Measurements from ENCODE around the gene SDR42E1. TPM values are rescaled to one million over a fixed set of nuclear protein-coding genes. Genes with fewer than 3 reads are reported as not detected.

The SDR42E1 gene
- total RNA-seq, 1 experiment from 2014 or later: 17.4 TPM

DNA sequence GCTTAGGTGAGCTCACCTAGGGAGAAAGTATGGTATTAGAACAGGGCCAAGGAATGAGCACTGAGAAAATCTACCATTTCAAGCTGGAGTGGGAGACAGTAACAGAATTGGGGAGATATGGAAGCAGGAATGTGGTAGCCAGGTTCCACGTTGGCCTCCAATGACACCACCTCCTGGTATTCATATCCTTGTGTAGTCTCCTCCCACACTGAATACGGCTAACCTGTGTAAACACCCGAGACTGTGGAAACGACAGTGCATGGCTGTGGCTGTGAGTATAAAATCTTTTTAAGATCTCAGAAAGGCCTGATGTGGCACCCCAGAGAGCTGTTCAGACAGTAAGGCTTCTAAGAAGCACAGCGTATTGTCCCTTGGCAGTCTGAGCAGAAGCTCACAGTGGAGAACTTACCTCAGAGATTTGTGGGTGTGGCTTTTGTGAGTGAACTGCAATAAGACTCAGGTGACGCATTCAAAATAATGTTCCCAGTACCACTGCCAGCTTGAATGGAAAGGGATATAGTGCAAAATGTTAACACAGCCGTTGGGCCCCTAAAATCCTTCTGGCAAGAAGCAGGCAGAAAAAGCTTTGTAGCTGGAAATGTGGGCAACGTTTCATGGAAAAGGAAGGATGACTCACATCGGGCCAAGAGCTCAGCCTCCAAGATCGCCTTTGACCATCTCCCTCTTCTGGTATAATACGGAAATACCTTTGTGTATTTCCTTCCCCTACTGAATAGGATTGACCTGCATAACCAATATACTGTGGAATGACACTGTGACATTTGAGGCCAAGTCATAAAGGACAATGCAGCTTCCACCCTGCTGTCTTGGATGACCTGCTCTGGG is 14.4 kb downstream of the SDR42E1 start:
- peak overlapping the region; percentile 40 for H3K27ac ChIP-seq (ENCODE audit: low read depth, low read length)
- H2AFZ ChIP-seq (ENCODE audit: low read depth, low read length, poor library complexity, severe bottlenecking): no peak overlapping the region
- POLR2A ChIA-PET: interaction anchor here (0.7 to 1.5 kb wide), 4 partner anchors 10 to 20 kb away, joined by 3 to 8 read pairs (median 3); partner anchors contain the start of gene SDR42E1
- H3K9me2 ChIP-seq (ENCODE audit: insufficient read depth): no peaks in the 10 kb centered on the region
- no peaks in the 10 kb centered on the region for H3K79me2 ChIP-seq (ENCODE audit: insufficient read depth, low read length)
- CTCF ChIA-PET: interaction anchor here (0.6 to 3.0 kb wide), 20 partner anchors 10 to 712 kb away, joined by 3 to 35 read pairs (median 5); partner anchors contain the start of genes MPHOSPH6 and SDR42E1
- H4K20me1 ChIP-seq (ENCODE audit: insufficient read depth): no peaks in the 10 kb centered on the region
- peak overlapping the region; percentile 57 for H3K4me2 ChIP-seq (ENCODE audit: low read length)
- BruUV-seq (replicated peaks): no TSS peak
- ATAC-seq (peak; percentile 88), DNase-seq (ENCODE audit: low read depth, low spot score) (peak; percentile 60)
- intact Hi-C loops (cut with micrococcal nuclease): loop anchor here (1.0 kb wide), 2 partner anchors 56 to 107 kb away; no protein-coding TSS in a partner anchor
- peaks cover 19 to 23% of the 10 kb centered on the region in 2 experiments for H3K4me1 ChIP-seq (ENCODE audit: control insufficient read depth in 1 of 2, insufficient read depth in 2 of 2, low read length in 2 of 2)
- H3K9me3 ChIP-seq (ENCODE audit: control insufficient read depth in 1 of 2, insufficient read depth in 1 of 2, low read depth in 1 of 2, low read length in 2 of 2): no peaks in the 10 kb centered on the region
- RAD21 ChIA-PET (ENCODE audit: low non-redundant PET in 1 of 2, low total read pairs in 2 of 2, uncharacterized antibody in 2 of 2, unreplicated experiment in 2 of 2): interaction anchor here (1.0 to 1.4 kb wide), 2 partner anchors 55 to 57 kb away, joined by 3 to 4 read pairs; no protein-coding TSS in a partner anchor
- peaks cover 18 to 26% of the 10 kb centered on the region in 2 experiments; a peak in 3 of 4 replicates for H3K36me3 ChIP-seq (ENCODE audit: control insufficient read depth in 1 of 2, insufficient read depth in 2 of 2, low read length in 2 of 2)
- no peaks in the 10 kb centered on the region for H3K27me3 ChIP-seq (ENCODE audit: insufficient read depth, low read length)
- H3K4me3 ChIP-seq (replicated peaks in 1 of 2; ENCODE audit: low read depth in 1 of 2, low read length in 2 of 2): peak overlapping the region in 1 of 2 experiments; percentile 5; a peak in 1 of 4 replicates
- 0 out of 2 replicates have a peak overlapping the region, but pooled peaks have one; percentile 1 for H3K9ac ChIP-seq (ENCODE audit: low read length)
- TF ChIP-seq EGR1 (IDR thresholded peaks at IDR 0.05; ENCODE audit: low read depth) (no peak), RAD21 (IDR thresholded peaks at IDR 0.05; ENCODE audit: low read depth) (peak; percentile 67), CEBPB (IDR thresholded peaks at IDR 0.05; ENCODE audit: low read depth) (no peak), JUND (IDR thresholded peaks at IDR 0.05) (peak; percentile 70), FOSL1 (IDR thresholded peaks at IDR 0.05; ENCODE audit: low read depth) (peak; percentile 70), CBX3 (IDR thresholded peaks at IDR 0.05; ENCODE audit: low read depth) (peak; percentile 47; the same call in 1 of the 2 replicates), SP1 (IDR thresholded peaks at IDR 0.05; ENCODE audit: low read depth) (no peak), EZH2 (IDR thresholded peaks at IDR 0.05) (no peak), TCF7L2 (IDR thresholded peaks at IDR 0.05; ENCODE audit: borderline replicate concordance, extremely low read depth, insufficient read depth, insufficient read length) (no peak), POLR2A (IDR thresholded peaks at IDR 0.05; ENCODE audit: borderline replicate concordance, extremely low read depth, insufficient read depth, insufficient read length) (no peak), ZFX (IDR thresholded peaks at IDR 0.05) (no peak)
- TF ChIP-seq, protein P1, sequence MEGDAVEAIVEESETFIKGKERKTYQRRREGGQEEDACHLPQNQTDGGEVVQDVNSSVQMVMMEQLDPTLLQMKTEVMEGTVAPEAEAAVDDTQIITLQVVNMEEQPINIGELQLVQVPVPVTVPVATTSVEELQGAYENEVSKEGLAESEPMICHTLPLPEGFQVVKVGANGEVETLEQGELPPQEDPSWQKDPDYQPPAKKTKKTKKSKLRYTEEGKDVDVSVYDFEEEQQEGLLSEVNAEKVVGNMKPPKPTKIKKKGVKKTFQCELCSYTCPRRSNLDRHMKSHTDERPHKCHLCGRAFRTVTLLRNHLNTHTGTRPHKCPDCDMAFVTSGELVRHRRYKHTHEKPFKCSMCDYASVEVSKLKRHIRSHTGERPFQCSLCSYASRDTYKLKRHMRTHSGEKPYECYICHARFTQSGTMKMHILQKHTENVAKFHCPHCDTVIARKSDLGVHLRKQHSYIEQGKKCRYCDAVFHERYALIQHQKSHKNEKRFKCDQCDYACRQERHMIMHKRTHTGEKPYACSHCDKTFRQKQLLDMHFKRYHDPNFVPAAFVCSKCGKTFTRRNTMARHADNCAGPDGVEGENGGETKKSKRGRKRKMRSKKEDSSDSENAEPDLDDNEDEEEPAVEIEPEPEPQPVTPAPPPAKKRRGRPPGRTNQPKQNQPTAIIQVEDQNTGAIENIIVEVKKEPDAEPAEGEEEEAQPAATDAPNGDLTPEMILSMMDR (IDR thresholded peaks at IDR 0.05 in 2 of 3, conservative IDR thresholded peaks at IDR 0.05 in 1 of 3; ENCODE audit: borderline replicate concordance in 1 of 3, insufficient read depth in 1 of 3, low read depth in 2 of 3, low read length in 2 of 3): peak; percentile 56 to 64 (median 57); a peak in 5 of 6 replicates
- TF ChIP-seq, protein P2, sequence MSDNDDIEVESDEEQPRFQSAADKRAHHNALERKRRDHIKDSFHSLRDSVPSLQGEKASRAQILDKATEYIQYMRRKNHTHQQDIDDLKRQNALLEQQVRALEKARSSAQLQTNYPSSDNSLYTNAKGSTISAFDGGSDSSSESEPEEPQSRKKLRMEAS (IDR thresholded peaks at IDR 0.05): no peak
